GM12892 (cell line): ENCODE measurements around the gene EFNA3.

Experiments
- POLR2A ChIP-seq: IDR thresholded peaks from 2 replicates; pipeline ENCODE4 v1.6.1; 2011; ENCODE audit warnings: low read depth, low read length, control low read depth
- POLR2AphosphoS5 ChIP-seq: IDR thresholded peaks from 2 replicates; pipeline ENCODE4 v1.6.1; 2011; ENCODE audit warnings: low read depth, low read length, control low read depth

GRCh38 chr1:155130272-155131006 lies 51.8 kb downstream of the EFNA3 start:
- TF ChIP-seq POLR2AphosphoS5 (no peak), POLR2A (no peak)
